Tibial nerve (tissue), 4 donors: ENCODE measurements around the gene SUOX. TPM values are rescaled to one million over a fixed set of nuclear protein-coding genes. Genes with fewer than 3 reads are reported as not detected.
A peak's percentile ranks its signal among the peaks of the same experiment; 100 is the strongest.

Source experiments
- DNase-seq, 2 donors: peaks; one replicate each; pipeline ENCODE4 v3.0.0-alpha.2; 2019; ENCODE audit warnings: low spot score in 2 of 2
- H3K27ac ChIP-seq, 4 donors: fragments of 200-600 bp; sonication (generic) in 3 of 4; one replicate each; pipeline ENCODE4 v1.5.1; 2017 to 2019; ENCODE audit warnings: mild to moderate bottlenecking in 1 of 4
- H3K27me3 ChIP-seq, 2 donors: fragments of 200-600 bp; sonication (generic) in 1 of 2; one replicate each; pipeline versions ENCODE4 v1.5.1 to v1.6.0; 2017 to 2019
- H3K36me3 ChIP-seq, 3 donors: fragments of 200-600 bp; sonication (generic); one replicate each; pipeline ENCODE4 v1.5.1; 2018 to 2019
- H3K4me1 ChIP-seq, 4 donors: fragments of 200-600 bp; sonication (generic) in 3 of 4; one replicate each; pipeline ENCODE4 v1.5.1; 2017 to 2019
- H3K4me3 ChIP-seq, 4 donors: fragments of 200-600 bp; sonication (generic) in 3 of 4; one replicate each; pipeline ENCODE4 v1.5.1; 2017 to 2019; ENCODE audit warnings: mild to moderate bottlenecking in 1 of 4, moderate library complexity in 1 of 4
- H3K9me3 ChIP-seq, 4 donors: fragments of 200-600 bp; sonication (generic) in 3 of 4; one replicate each; pipeline ENCODE4 v1.5.1; 2017 to 2019
- CTCF ChIP-seq, 5 experiments: fragments of 200-600 bp in 3 of 5; fragments of 450-650 bp in 2 of 5; sonication (generic) in 3 of 5; IDR thresholded peaks; one replicate each; pipeline ENCODE4 v1.5.1; 2016 to 2019; ENCODE audit warnings: antibody characterized with exemption in 5 of 5, mild to moderate bottlenecking in 3 of 5, moderate library complexity in 2 of 5
- EP300 ChIP-seq, 2 donors: sonication (generic); formaldehyde crosslinking; IDR thresholded peaks; one replicate each; pipeline ENCODE4 v1.6.1; 2017; ENCODE audit warnings: antibody characterized with exemption in 2 of 2, mild to moderate bottlenecking in 1 of 2
- POLR2A ChIP-seq, 2 donors: fragments of 450-650 bp; IDR thresholded peaks; one replicate each; pipeline ENCODE4 v1.6.1; 2017; ENCODE audit warnings: antibody characterized with exemption in 2 of 2, mild to moderate bottlenecking in 2 of 2, moderate library complexity in 2 of 2
- WGBS, 2 donors: methylation state at CpG; one replicate each; pipeline ENCODE4 v1.1.5; 2018; 5-methylcytosine and 5-hydroxymethylcytosine counted together
- total RNA-seq, 4 donors: library from RNA; depleted of rRNA; stranded (reverse); fragments of >200 nt; gene quantifications; one replicate each; pipeline ENCODE4 v1.1.0, GENCODE V29; 2016

SUOX gene
- total RNA-seq, 4 donors from 2014 or later = 20.4 to 39.1 (median 28.1) TPM

- no peak for DNase-seq
- no peak for TF ChIP-seq EP300 (IDR thresholded peaks at IDR 0.05)
- TF ChIP-seq POLR2A (IDR thresholded peaks at IDR 0.05) = no peak
- TF ChIP-seq CTCF (IDR thresholded peaks at IDR 0.05) = no peak
- no peak overlapping the region for H3K4me3 ChIP-seq
- H3K27me3 ChIP-seq = no peaks in the 10 kb centered on the region
- H3K36me3 ChIP-seq = peaks cover 0 to 20% (median 0%) of the 10 kb centered on the region in 3 donors
- WGBS, 2 donors = 48 to 72% methylated on average over 7 of the region's 7 CpGs
- peak overlapping the region in 2 of 4 donors; percentile 38 to 93 for H3K27ac ChIP-seq
- no peaks in the 10 kb centered on the region for H3K9me3 ChIP-seq
- H3K4me1 ChIP-seq = peaks cover 0 to 46% (median 10%) of the 10 kb centered on the region in 4 donors
These were observed 26.3 kb upstream of the SUOX start for GRCh38 chr12:55970775-55971174.

- H3K27me3 ChIP-seq = no peaks in the 10 kb centered on the region
- peaks cover 0 to 20% (median 0%) of the 10 kb centered on the region in 3 donors for H3K36me3 ChIP-seq
- no peak overlapping the region for H3K4me3 ChIP-seq
- peaks cover 0 to 52% (median 9%) of the 10 kb centered on the region in 4 donors for H3K4me1 ChIP-seq
- DNase-seq = no peak
- H3K27ac ChIP-seq = peak overlapping the region in 3 of 4 donors; percentile 91 to 93 (median 92)
- no peak for TF ChIP-seq EP300 (IDR thresholded peaks at IDR 0.05)
- no peak for TF ChIP-seq POLR2A (IDR thresholded peaks at IDR 0.05)
- no peak for TF ChIP-seq CTCF (IDR thresholded peaks at IDR 0.05)
- WGBS, 2 donors = 45 to 50% methylated on average over 3 of the region's 3 CpGs
- no peaks in the 10 kb centered on the region for H3K9me3 ChIP-seq
These were observed 25.0 kb upstream of the SUOX start for GRCh38 chr12:55972042-55972441.

DNA sequence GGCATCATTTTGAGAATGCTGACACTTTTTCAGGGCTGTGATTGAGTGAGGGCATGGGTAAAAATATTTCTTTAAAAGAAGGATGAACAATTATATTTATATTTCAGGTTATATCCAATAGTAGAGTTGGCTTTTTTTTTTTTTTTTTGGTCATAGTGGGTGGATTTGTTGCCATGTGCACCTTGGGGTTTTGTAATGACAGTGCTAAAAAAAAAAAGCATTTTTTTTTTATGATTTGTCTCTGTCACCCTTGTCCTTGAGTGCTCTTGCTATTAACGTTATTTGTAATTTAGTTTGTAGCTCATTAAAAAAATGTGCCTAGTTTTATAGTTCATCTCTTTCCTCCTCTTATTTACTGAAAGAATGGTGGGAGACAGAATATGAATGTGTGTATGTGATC lies 24.6 kb upstream of the SUOX start:
- TF ChIP-seq POLR2A (IDR thresholded peaks at IDR 0.05) (no peak), EP300 (IDR thresholded peaks at IDR 0.05) (no peak), CTCF (IDR thresholded peaks at IDR 0.05) (no peak)
- 20 to 24% methylated on average over 1 of the region's 1 CpG for WGBS, 2 donors
- Histone ChIP-seq H3K4me3 (peak overlapping the region in 3 of 4 donors; percentile 44 to 62 (median 57)), H3K9me3 (no peaks in the 10 kb centered on the region), H3K27me3 (no peaks in the 10 kb centered on the region), H3K36me3 (peaks cover 0 to 20% (median 0%) of the 10 kb centered on the region in 3 donors), H3K27ac (peak overlapping the region; percentile 90 to 93 (median 92)), H3K4me1 (peaks cover 0 to 52% (median 7%) of the 10 kb centered on the region in 4 donors)
- DNase-seq = no peak

DNA sequence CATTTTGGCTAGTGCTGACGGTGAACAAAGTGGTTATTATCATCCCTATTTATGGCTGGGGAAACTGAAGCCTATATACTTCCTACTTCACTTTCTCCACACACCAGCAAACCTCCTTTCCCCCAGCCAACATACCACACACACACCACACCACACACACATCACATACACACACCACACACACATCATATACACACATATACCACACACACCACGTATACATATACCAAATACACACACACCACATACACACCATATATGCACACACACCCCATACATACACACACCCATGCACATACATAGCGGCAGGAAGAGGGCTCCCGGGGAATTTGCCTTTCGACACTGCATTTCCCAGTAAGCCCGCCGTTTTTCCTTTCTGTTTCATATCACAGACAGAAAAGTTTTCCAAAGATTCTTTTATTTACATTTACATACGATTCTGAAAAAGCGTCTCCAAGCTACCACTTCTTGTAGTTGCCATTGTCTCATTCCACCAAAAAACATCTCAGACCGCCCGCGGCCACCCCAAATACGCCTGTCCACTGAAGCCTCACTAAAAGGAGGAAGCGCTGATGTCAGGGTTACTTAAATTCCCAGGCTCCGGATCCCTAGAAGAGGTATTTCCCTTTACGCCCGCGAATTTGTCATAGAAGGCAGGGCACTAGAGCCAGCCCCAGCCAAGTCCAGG lies 24.0 kb upstream of the SUOX start:
- H3K27ac ChIP-seq = peak overlapping the region; percentile 90 to 93 (median 92)
- 0 to 1% methylated on average over 18 of the region's 18 CpGs for WGBS, 2 donors
- H3K36me3 ChIP-seq = peaks cover 0 to 20% (median 0%) of the 10 kb centered on the region in 3 donors
- H3K4me1 ChIP-seq = peaks cover 0 to 49% (median 6%) of the 10 kb centered on the region in 4 donors
- peak in 1 of 2 donors; percentile 69 for TF ChIP-seq EP300 (IDR thresholded peaks at IDR 0.05)
- TF ChIP-seq CTCF (IDR thresholded peaks at IDR 0.05) = no peak
- TF ChIP-seq POLR2A (IDR thresholded peaks at IDR 0.05) = peak; percentile 49 to 51
- DNase-seq = peak in 1 of 2 donors; percentile 31
- H3K9me3 ChIP-seq = no peaks in the 10 kb centered on the region
- H3K4me3 ChIP-seq = peak overlapping the region; percentile 44 to 98 (median 60)
- H3K27me3 ChIP-seq = no peaks in the 10 kb centered on the region

- Histone ChIP-seq H3K27ac (peak within 1 kb of the TSS; percentile 95 to 97 (median 96)), H3K4me1 (peaks cover 0 to 44% (median 6%) of the 10 kb centered on the region in 4 donors), H3K4me3 (peak within 1 kb of the TSS; percentile 81 to 99 (median 90)), H3K9me3 (no peaks in the 10 kb centered on the region), H3K36me3 (peaks cover 0 to 22% (median 0%) of the 10 kb centered on the region in 3 donors), H3K27me3 (no peaks in the 10 kb centered on the region)
- WGBS, 2 donors = 0% methylated on average over 38 to 39 of the region's 39 CpGs
- peak; percentile 99 for DNase-seq
- peak in 4 of 5 experiments; percentile 20 to 77 (median 64) for TF ChIP-seq CTCF (IDR thresholded peaks at IDR 0.05)
- TF ChIP-seq POLR2A (IDR thresholded peaks at IDR 0.05) = peak; percentile 89 to 97
- peak; percentile 65 to 96 for TF ChIP-seq EP300 (IDR thresholded peaks at IDR 0.05)
These were observed 23.3 kb upstream of the SUOX start, which contains the start of gene RAB5B for GRCh38 chr12:55973599-55974307. RAB5B (plus strand) TSS chr12:55974078; CDS start chr12:55986961, 12,883 bp downstream.
